A549 (cell line): ENCODE results near the gene KIF4B. TPM values are rescaled to one million over a fixed set of nuclear protein-coding genes. Genes with fewer than 3 reads are reported as not detected.

Source experiments
- ATAC-seq, 2 experiments: fragments of 200-7000 bp in 1 of 2; fragments of >200 bp in 1 of 2; cut with Nextera tagmentation in 1 of 2; cut with Tn5 transposase in 1 of 2; 3 replicates each; pipeline versions ENCODE4 v1.8.0 to v1.9.1; 2018 to 2020; ENCODE audit warnings: mild to moderate bottlenecking in 1 of 2, moderate library complexity in 1 of 2
- CTCF ChIA-PET: fragments of 300-600 bp; sonication (Branson Sonifier 250); formaldehyde crosslinking; extraction: SDS; loops from one replicate; lab custom pipeline; 2021; ENCODE audit warnings: antibody characterized with exemption, inconsistent platforms; lab: Yijun Ruan, JAX
- POLR2A ChIA-PET: fragments of 350-600 bp; formaldehyde crosslinking; extraction: SDS; loops from one replicate; lab custom pipeline; 2021; ENCODE audit warnings: antibody characterized with exemption, inconsistent platforms; lab: Yijun Ruan, JAX
- DNase-seq, 2 experiments: peaks; one replicate each; pipeline versions ENCODE4 v3.0.0 to v3.0.0-alpha.2; 2011 to 2016; ENCODE audit warnings: low read depth in 1 of 2, low spot score in 1 of 2
- FAIRE-seq: peaks from 2 replicates; lab custom pipeline; 2011; peaks lifted over from hg19 to GRCh38; lab: Jason Lieb, UNC
- H3K27ac ChIP-seq, 2 experiments: fragments of >200 bp; sonication (Bioruptor Twin); formaldehyde crosslinking; 3 replicates each; pipeline ENCODE4 v1.5.1; 2016 to 2017
- H3K4me1 ChIP-seq: fragments of >200 bp; sonication (Bioruptor Twin); formaldehyde crosslinking; 3 replicates; pipeline ENCODE4 v1.6.1; 2016
- H3K4me2 ChIP-seq: fragments of >200 bp; sonication (Bioruptor Twin); formaldehyde crosslinking; 3 replicates; pipeline ENCODE4 v1.6.1; 2016
- H3K4me3 ChIP-seq: fragments of >200 bp; sonication (Bioruptor Twin); formaldehyde crosslinking; 3 replicates; pipeline ENCODE4 v1.5.1; 2016
- H3K9me3 ChIP-seq: fragments of >200 bp; sonication (Bioruptor Twin); formaldehyde crosslinking; 3 replicates; pipeline ENCODE4 v1.6.1; 2016
- EHMT2 ChIP-seq: fragments of 200-600 bp; sonication (generic); IDR thresholded peaks from 2 replicates; pipeline ENCODE4 v1.6.1; 2016; ENCODE audit warnings: antibody characterized with exemption, low read depth, mild to moderate bottlenecking, moderate library complexity
- EP300 ChIP-seq, 2 experiments: fragments of >200 bp; sonication (Bioruptor Twin); formaldehyde crosslinking; IDR thresholded peaks; 2 replicates in 1 of 2; 3 replicates in 1 of 2; pipeline ENCODE4 v1.6.1; 2016 to 2017
- ESRRA ChIP-seq: fragments of 150-350 bp; IDR thresholded peaks from 2 replicates; pipeline ENCODE4 v1.6.1; 2014; ENCODE audit warnings: mild to moderate bottlenecking, low read length, borderline replicate concordance
- FOSB ChIP-seq: fragments of 250-450 bp; sonication (Bioruptor Pico); IDR thresholded peaks from 2 replicates; pipeline ENCODE4 v1.5.0; 2020; ENCODE audit warnings: mild to moderate bottlenecking, moderate library complexity
- FOXS1 ChIP-seq: fragments of 250-450 bp; sonication (Bioruptor Pico); IDR thresholded peaks from 2 replicates; pipeline ENCODE4 v1.5.0; 2020; ENCODE audit warnings: mild to moderate bottlenecking, moderate library complexity
- HEYL ChIP-seq: fragments of 250-450 bp; sonication (Bioruptor Pico); IDR thresholded peaks from 2 replicates; pipeline ENCODE4 v1.8.0; 2021; ENCODE audit warnings: mild to moderate bottlenecking, moderate library complexity
- HOXB13 ChIP-seq: fragments of 250-450 bp; sonication (Bioruptor Pico); IDR thresholded peaks from 2 replicates; pipeline ENCODE4 v1.5.0; 2020; ENCODE audit warnings: low read depth, mild to moderate bottlenecking, moderate library complexity
- JUN ChIP-seq, 2 experiments: fragments of >200 bp; sonication (Bioruptor Twin); formaldehyde crosslinking; IDR thresholded peaks; 2 replicates in 1 of 2; 3 replicates in 1 of 2; pipeline ENCODE4 v1.6.1; 2016 to 2017
- JUNB ChIP-seq: fragments of >200 bp; sonication (Bioruptor Twin); formaldehyde crosslinking; IDR thresholded peaks from 2 replicates; pipeline ENCODE4 v1.6.1; 2016
- KDM1A ChIP-seq: fragments of 200-600 bp; sonication (generic); IDR thresholded peaks from 2 replicates; pipeline ENCODE4 v1.6.1; 2016; ENCODE audit warnings: low read depth, mild to moderate bottlenecking
- MAFK ChIP-seq: fragments of 450-650 bp; IDR thresholded peaks from 2 replicates; pipeline ENCODE4 v1.6.1; 2014; ENCODE audit not compliant: partially characterized antibody
- MAZ ChIP-seq: fragments of 150-350 bp; IDR thresholded peaks from 2 replicates; pipeline ENCODE4 v1.6.1; 2014; ENCODE audit warnings: antibody characterized with exemption, low read depth, low read length, borderline replicate concordance
- NR3C1 ChIP-seq: fragments of >200 bp; sonication (Bioruptor Twin); formaldehyde crosslinking; IDR thresholded peaks from 3 replicates; pipeline ENCODE4 v1.6.1; 2017
- POLR2A ChIP-seq: IDR thresholded peaks from 2 replicates; pipeline ENCODE4 v1.6.1; 2012; ENCODE audit warnings: mild to moderate bottlenecking, low read length
- POLR2AphosphoS2 ChIP-seq: conservative IDR thresholded peaks from 2 replicates; pipeline ENCODE4 v1.6.1; 2012; ENCODE audit warnings: low read length, improper control_type of control experiment, inconsistent platforms
- RARB ChIP-seq: fragments of 250-450 bp; sonication (Bioruptor Pico); IDR thresholded peaks from 2 replicates; pipeline ENCODE4 v1.8.0; 2021; ENCODE audit warnings: mild to moderate bottlenecking, moderate library complexity
- RFX5 ChIP-seq: fragments of 450-650 bp; IDR thresholded peaks from 2 replicates; pipeline ENCODE4 v1.7.1; 2014; ENCODE audit warnings: antibody characterized with exemption, mild to moderate bottlenecking, moderate library complexity
- RNF2 ChIP-seq: fragments of 200-600 bp; sonication (generic); IDR thresholded peaks from 2 replicates; pipeline ENCODE4 v1.6.1; 2016; ENCODE audit warnings: low read depth, mild to moderate bottlenecking, antibody characterized with exemption, moderate library complexity, borderline replicate concordance
- SREBF2 ChIP-seq: fragments of 450-650 bp; IDR thresholded peaks from 2 replicates; pipeline ENCODE4 v1.6.1; 2014; ENCODE audit warnings: mild to moderate bottlenecking, moderate library complexity
- TP53 ChIP-seq: fragments of 250-450 bp; sonication (Bioruptor Pico); IDR thresholded peaks from 2 replicates; pipeline ENCODE4 v1.5.0; 2021; ENCODE audit warnings: mild to moderate bottlenecking, moderate library complexity
- ZC3H11A ChIP-seq: fragments of 450-650 bp; IDR thresholded peaks from 2 replicates; pipeline ENCODE4 v1.6.1; 2014; ENCODE audit warnings: antibody characterized with exemption, mild to moderate bottlenecking
- ZNF302 ChIP-seq: fragments of 250-450 bp; sonication (Bioruptor Pico); IDR thresholded peaks from 2 replicates; pipeline ENCODE4 v1.9.0; 2021; ENCODE audit warnings: inconsistent platforms, mild to moderate bottlenecking, moderate library complexity
- WGBS: methylation state at CpG from one replicate; pipeline ENCODE4 v1.1.6; 2017; ENCODE audit errors: missing lambda C conversion rate; 5-methylcytosine and 5-hydroxymethylcytosine counted together
- polyA plus RNA-seq, 4 experiments: library from polyadenylated mRNA; depleted of rRNA in 3 of 4; stranded (reverse); fragments of >200 nt; fragmentation: RNase III in 1 of 4; extraction: RNeasy Plus Mini Kit Qiagen cat#74134 plus additional on column Dnase treatment in 1 of 4; gene quantifications; 2 replicates in 3 of 4; 3 replicates in 1 of 4; pipeline ENCODE4 v1.2.3, GENCODE V29; 2011 to 2017
- TF ChIP-seq, protein P1 (sequence below): fragments of 450-650 bp; IDR thresholded peaks from 2 replicates; pipeline ENCODE4 v1.6.1; 2014; ENCODE audit warnings: antibody characterized with exemption
- TF ChIP-seq, protein P2 (sequence below): IDR thresholded peaks from 2 replicates; pipeline ENCODE4 v1.6.1; 2012; ENCODE audit warnings: low read depth, borderline replicate concordance
- TF ChIP-seq, protein P3 (sequence below): fragments of >200 bp; sonication (Bioruptor Twin); formaldehyde crosslinking; IDR thresholded peaks from 2 replicates; pipeline ENCODE4 v1.6.1; 2016
- TF ChIP-seq, protein P4 (sequence below): fragments of 250-450 bp; sonication (Bioruptor Pico); IDR thresholded peaks from 2 replicates; pipeline ENCODE4 v1.5.0; 2020; ENCODE audit warnings: low read depth, mild to moderate bottlenecking, moderate library complexity
- TF ChIP-seq, protein P5 (sequence below): fragments of 150-350 bp; IDR thresholded peaks from 2 replicates; pipeline ENCODE4 v1.6.1; 2014; ENCODE audit warnings: low read depth, mild to moderate bottlenecking, low read length

Gene KIF4B
- polyA plus RNA-seq, 2 of the 4 experiments (the other 2 are of a cell fraction): 0.05 to 0.13 TPM

DNA sequence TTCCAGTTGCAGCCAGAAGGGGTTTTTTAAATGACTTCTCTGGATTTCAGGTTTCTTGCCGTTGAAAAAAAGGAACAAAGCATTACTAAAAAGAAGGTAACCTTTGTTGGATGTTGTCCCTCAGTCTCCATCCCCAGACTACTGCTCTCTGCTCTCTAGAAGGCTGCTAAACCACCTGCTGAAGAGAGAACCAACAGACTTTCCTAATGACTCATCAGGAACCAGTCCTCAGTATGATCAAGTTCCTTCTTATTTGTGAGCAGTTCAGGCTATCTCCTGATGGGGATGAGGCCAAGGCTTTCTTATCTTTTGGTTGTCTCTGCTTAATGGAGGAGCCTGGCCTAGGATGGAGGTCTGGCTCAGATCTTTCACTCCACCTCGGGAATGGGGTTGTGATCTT, 4.1 kb downstream of the KIF4B start:
- 2% methylated on average over 2 of the region's 2 CpGs for WGBS
- H3K9me3 ChIP-seq: no peaks in the 10 kb centered on the region
- H3K4me3 ChIP-seq: no peak overlapping the region
- no peak for FAIRE-seq
- DNase-seq: no peak
- CTCF ChIA-PET: interaction anchor here (2.9 kb wide), 1 partner anchor 13 kb away, joined by 9 read pairs; no protein-coding TSS in a partner anchor
- TF ChIP-seq FOSB (CRISPR knock-in tag) (no peak), EHMT2 (no peak), FOXS1 (CRISPR knock-in tag) (no peak), EP300 (IDR thresholded peaks at IDR 0.05) (no peak), MAFK (no peak), POLR2AphosphoS2 (no peak), JUNB (no peak), RNF2 (no peak), TP53 (no peak), HEYL (CRISPR knock-in tag) (no peak), POLR2A (no peak), NR3C1 (no peak), RARB (no peak)
- TF ChIP-seq, protein P1, sequence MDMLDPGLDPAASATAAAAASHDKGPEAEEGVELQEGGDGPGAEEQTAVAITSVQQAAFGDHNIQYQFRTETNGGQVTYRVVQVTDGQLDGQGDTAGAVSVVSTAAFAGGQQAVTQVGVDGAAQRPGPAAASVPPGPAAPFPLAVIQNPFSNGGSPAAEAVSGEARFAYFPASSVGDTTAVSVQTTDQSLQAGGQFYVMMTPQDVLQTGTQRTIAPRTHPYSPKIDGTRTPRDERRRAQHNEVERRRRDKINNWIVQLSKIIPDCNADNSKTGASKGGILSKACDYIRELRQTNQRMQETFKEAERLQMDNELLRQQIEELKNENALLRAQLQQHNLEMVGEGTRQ: no peak
- no peaks in the 10 kb centered on the region for H3K4me1 ChIP-seq
- ATAC-seq: peak; percentile 35 to 40; a peak in 2 of 6 replicates
- H3K27ac ChIP-seq: no peak overlapping the region
- POLR2A ChIA-PET: no interaction called here
- H3K4me2 ChIP-seq: no peak overlapping the region

DNA sequence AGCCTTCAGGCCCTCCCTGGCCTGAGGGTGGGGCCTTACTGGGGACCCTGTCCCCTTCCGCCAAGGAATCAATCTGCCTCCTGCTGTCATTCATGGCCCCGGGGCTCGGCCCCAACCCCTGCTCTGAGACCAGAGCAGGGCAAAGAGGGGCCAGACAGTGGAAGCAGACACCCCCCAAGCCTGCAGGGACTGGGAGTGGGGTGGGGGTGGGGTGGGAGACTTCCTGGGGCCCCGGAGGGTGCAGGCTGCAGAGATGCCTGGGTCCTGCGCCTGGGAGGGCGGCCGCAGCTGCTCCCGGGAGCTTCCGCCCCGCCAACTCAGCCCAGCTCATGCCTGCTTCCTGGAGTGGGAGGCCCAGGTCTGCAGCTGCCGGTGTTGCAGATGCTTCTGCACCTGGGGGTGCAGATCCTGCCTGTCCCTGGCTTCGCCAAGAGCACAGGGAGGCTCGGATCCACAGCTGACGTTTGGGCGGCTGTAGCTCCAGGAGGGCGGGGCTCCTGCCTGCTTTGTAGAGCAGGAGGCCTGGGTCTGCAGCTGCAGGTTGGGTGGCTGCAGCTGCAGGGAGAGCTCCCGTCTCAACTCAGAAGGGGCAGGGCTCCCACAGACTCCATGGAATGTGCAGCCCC, 6.2 kb downstream of the KIF4B start:
- WGBS: 33% methylated on average over 2 of the region's 17 CpGs
- TF ChIP-seq, protein P2, sequence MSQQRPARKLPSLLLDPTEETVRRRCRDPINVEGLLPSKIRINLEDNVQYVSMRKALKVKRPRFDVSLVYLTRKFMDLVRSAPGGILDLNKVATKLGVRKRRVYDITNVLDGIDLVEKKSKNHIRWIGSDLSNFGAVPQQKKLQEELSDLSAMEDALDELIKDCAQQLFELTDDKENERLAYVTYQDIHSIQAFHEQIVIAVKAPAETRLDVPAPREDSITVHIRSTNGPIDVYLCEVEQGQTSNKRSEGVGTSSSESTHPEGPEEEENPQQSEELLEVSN: no peak
- TF ChIP-seq, protein P3, sequence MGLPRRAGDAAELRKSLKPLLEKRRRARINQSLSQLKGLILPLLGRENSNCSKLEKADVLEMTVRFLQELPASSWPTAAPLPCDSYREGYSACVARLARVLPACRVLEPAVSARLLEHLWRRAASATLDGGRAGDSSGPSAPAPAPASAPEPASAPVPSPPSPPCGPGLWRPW: no peak
- TF ChIP-seq, protein P1: no peak
- TF ChIP-seq MAZ: no peak
- no peak for TF ChIP-seq HOXB13 (CRISPR knock-in tag)
- TF ChIP-seq KDM1A: no peak
- no peak for TF ChIP-seq ZNF302 (CRISPR knock-in tag)
- no peak for TF ChIP-seq POLR2AphosphoS2
- no peak for TF ChIP-seq RNF2
- TF ChIP-seq, protein P4, sequence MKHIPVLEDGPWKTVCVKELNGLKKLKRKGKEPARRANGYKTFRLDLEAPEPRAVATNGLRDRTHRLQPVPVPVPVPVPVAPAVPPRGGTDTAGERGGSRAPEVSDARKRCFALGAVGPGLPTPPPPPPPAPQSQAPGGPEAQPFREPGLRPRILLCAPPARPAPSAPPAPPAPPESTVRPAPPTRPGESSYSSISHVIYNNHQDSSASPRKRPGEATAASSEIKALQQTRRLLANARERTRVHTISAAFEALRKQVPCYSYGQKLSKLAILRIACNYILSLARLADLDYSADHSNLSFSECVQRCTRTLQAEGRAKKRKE: no peak
- TF ChIP-seq, protein P5, sequence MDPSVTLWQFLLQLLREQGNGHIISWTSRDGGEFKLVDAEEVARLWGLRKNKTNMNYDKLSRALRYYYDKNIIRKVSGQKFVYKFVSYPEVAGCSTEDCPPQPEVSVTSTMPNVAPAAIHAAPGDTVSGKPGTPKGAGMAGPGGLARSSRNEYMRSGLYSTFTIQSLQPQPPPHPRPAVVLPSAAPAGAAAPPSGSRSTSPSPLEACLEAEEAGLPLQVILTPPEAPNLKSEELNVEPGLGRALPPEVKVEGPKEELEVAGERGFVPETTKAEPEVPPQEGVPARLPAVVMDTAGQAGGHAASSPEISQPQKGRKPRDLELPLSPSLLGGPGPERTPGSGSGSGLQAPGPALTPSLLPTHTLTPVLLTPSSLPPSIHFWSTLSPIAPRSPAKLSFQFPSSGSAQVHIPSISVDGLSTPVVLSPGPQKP: no peak
- TF ChIP-seq EHMT2: no peak
- TF ChIP-seq TP53: no peak
- no peak for TF ChIP-seq JUN (IDR thresholded peaks at IDR 0.05)
- TF ChIP-seq SREBF2: no peak
- no peak for TF ChIP-seq NR3C1
- TF ChIP-seq ESRRA: no peak
- no peak for TF ChIP-seq POLR2A
- no peak for TF ChIP-seq RFX5
- TF ChIP-seq ZC3H11A: no peak
- H3K4me3 ChIP-seq: no peak overlapping the region
- CTCF ChIA-PET: no interaction called here
- no peak for FAIRE-seq
- H3K4me2 ChIP-seq: no peak overlapping the region
- DNase-seq: no peak
- no peaks in the 10 kb centered on the region for H3K4me1 ChIP-seq
- H3K9me3 ChIP-seq: no peaks in the 10 kb centered on the region
- POLR2A ChIA-PET: no interaction called here
- no peak overlapping the region for H3K27ac ChIP-seq
- ATAC-seq: no peak
